ENCODE results near the gene KLF3. TPM values are rescaled to one million over a fixed set of nuclear protein-coding genes. Genes with fewer than 3 reads are reported as not detected.

KLF3 gene
- total RNA-seq, 1 experiment from 2014 or later: 8.0 TPM

- no peak for DNase-seq (ENCODE audit: low spot score)
Observed at GRCh38 chr4:38695809-38696208, 31.8 kb downstream of the KLF3 start.

DNA sequence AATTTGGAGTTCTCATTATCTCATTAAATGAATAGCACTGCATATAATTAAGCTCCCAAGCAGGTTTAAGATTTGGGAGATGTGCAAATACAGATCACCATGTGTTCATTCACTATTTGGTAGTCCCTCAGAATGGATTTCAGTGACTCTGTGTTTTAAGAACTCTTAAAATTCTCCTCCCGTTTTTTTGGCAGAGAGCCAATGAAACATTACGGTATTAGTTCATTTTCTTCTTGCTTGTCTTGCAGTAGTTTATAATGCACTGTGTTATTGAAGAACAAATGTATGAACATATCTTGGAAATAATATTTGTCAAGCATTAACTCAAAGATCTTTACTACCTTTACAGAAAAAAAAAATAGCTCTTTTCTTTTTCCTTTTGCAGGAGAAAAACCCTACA lies 32.7 kb downstream of the KLF3 start:
- DNase-seq (ENCODE audit: low spot score): no peak

DNA sequence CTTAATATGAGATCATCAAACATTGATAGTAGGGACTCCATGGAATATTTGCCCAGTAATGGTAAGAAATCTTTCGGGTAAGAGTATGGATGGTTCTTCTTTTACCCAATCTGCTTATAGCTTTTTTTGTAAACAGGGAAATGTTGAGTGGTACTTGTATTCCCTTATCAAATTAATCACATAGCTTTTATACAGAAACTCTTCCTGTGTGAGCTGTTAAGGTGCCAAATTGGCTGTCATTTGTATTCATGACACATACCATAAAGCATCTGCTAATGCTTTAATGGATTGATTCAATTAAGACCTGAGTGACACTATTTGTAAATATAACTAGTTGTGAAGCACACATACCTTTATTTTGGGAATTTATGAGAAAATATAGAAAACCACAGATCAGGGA lies 34.2 kb downstream of the KLF3 start:
- no peak for DNase-seq (ENCODE audit: low spot score)

GRCh38 chr4:38699112-38699511 lies 35.1 kb downstream of the KLF3 start:
- no peak for DNase-seq (ENCODE audit: low spot score)

DNA sequence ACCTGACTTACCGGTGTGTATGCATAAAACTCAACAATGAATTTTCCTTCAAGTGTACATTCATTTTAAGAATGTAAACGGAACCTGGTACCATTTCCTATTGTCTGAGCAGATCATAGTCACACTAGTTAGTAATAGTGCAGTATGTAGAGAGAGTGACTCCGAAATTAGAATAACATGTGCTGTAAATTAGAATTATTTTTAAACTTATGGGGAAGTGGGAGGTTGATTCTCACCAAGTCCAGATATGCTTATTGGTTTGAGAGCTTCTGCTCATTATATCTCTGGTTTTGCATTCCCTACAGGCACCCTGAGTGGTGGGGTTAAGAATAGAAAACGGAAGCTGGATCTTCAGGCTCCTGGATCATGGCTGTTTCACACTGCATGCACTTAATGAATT lies 39.6 kb downstream of the KLF3 start:
- no peak for DNase-seq (ENCODE audit: low spot score)

GRCh38 chr4:38704622-38705154 lies 40.7 kb downstream of the KLF3 start:
- DNase-seq (ENCODE audit: low spot score): no peak

- no peak for DNase-seq (ENCODE audit: low spot score)
Observed at GRCh38 chr4:38706301-38706700, 42.3 kb downstream of the KLF3 start.

- no peak for DNase-seq (ENCODE audit: low spot score)
Observed at GRCh38 chr4:38710053-38710452, 46.1 kb downstream of the KLF3 start.

DNA sequence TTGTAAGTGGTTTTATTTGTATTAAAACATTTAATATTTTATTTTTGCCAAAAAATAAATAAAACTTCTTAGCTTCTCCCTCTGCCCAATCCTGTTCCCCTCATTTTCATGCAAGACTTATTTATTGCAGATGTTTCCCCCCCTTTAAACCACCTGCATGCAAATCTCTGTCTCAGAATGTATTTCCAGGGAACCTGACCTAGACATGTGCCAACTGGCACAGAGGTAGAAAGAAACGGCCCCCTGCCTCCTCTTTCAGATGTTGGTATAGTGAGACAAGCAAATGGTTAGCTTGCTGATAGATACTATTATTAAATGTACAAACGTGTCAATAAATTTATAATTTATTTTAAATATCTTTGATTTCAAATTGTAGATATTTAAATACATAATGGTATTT lies 47.1 kb downstream of the KLF3 start:
- no peak for DNase-seq (ENCODE audit: low spot score)

- no peak for DNase-seq (ENCODE audit: low spot score)
Observed at GRCh38 chr4:38715050-38715449, 51.1 kb downstream of the KLF3 start.

- no peak for DNase-seq (ENCODE audit: low spot score)
Observed at GRCh38 chr4:38716256-38716655, 52.3 kb downstream of the KLF3 start.

DNA sequence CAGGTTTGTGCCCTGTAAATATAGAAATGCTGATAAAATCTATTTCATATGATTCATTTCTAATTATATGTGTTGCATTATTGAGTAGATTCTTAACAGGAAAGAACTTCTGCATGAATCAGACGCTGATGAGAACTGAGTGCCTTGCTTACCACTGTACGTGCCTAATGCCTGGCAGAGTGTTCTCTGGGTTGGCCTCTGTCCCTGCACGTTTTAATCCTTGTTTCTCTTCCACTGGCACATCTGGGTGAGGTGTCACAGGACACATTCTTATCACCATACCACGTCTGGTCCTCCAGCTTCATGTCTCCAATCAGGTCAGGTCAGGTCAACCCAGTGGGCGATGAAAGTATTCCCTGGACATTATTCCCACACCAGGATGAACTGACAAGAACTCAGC lies 53.6 kb downstream of the KLF3 start:
- no peak for DNase-seq (ENCODE audit: low spot score)

DNA sequence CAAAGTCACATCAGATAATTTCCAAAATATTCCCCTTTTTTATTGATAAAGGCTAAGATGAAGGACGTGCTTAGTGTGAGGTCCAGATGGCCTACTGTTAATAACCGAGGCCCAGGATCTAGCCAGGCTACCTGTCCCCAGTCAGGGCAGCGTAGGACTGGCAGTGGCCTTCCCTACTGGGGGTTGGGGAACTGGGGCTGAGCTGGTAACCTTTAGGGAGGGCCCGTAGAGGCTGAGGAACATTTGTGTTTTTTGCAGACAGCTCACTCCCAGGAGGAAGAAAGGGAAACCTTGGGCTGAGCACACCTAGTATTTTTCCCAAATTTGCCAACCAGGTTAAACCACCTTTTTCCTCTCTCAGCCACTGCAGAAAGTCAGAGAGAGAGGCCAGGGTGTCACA lies 59.1 kb downstream of the KLF3 start:
- no peak for DNase-seq (ENCODE audit: low spot score)

GRCh38 chr4:38723726-38724474 lies 59.9 kb downstream of the KLF3 start:
- DNase-seq (ENCODE audit: low spot score): no peak

GRCh38 chr4:38724475-38724808 lies 60.4 kb downstream of the KLF3 start:
- no peak for DNase-seq (ENCODE audit: low spot score)

GRCh38 chr4:38728631-38729141 lies 64.7 kb downstream of the KLF3 start:
- peak; percentile 50 for DNase-seq (ENCODE audit: low spot score)

GRCh38 chr4:38730493-38730829 lies 66.5 kb downstream of the KLF3 start:
- no peak for DNase-seq (ENCODE audit: low spot score)

- peak; percentile 80 for DNase-seq (ENCODE audit: low spot score)
Observed at GRCh38 chr4:38730830-38731646, 67.0 kb downstream of the KLF3 start.

GRCh38 chr4:38733663-38734062 lies 69.7 kb downstream of the KLF3 start:
- DNase-seq (ENCODE audit: low spot score): no peak

- DNase-seq (ENCODE audit: low spot score): no peak
Observed at GRCh38 chr4:38734446-38734845, 70.4 kb downstream of the KLF3 start.

DNA sequence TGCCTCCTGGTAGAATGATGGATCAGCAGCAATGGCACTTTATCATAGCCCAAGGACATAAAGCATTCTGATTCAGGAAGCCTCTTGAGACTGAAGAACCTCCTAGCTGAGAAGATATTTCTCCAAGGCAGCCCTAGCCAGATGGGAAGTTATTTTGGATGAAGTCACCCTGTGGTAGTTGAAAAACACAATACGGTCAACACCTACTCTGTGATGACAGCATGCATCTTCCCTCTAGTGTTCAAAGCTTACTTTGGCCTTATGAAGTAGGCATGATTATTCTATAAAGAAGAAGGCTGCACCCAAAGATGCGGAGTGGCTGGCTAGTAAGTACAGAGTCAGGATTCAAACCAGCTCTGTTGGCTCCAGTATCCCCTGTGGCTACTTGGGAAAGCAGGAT lies 70.9 kb downstream of the KLF3 start:
- DNase-seq (ENCODE audit: low spot score): no peak

DNA sequence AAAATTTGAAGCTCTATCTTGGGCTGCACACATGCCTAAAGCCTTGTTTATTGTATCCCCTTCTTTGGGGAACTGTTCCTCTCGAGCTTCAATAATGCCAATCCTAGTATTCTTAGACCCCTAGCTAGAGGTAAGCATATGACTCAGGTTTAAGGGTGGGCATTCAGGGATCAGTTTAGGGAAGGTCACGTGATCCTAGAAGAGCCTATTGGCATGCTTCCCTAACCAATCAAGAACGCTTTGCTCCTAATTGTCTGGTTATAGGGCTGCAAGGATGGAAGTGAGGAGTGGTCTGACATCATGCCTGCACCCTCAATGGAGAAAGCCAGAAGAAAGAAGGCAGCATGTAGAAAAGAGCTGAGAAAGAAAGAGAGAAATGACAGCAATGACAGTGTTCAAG lies 71.9 kb downstream of the KLF3 start:
- no peak for DNase-seq (ENCODE audit: low spot score)

All from H4 (cell line).